Endometrium (tissue), 2 donors: ENCODE data around the gene CADM4.
A peak's percentile ranks its signal among the peaks of the same experiment; 100 is the strongest.

Experiments used
- FAIRE-seq: peaks from 2 replicates; lab custom pipeline; 2012; peaks lifted over from hg19 to GRCh38; lab: Jason Lieb, UNC
- donor health status: control.
- donor health status: control.

Gene CADM4

GRCh38 chr19:43582495-43582894 is 57.2 kb downstream of the CADM4 start:
- FAIRE-seq, result no peak

DNA sequence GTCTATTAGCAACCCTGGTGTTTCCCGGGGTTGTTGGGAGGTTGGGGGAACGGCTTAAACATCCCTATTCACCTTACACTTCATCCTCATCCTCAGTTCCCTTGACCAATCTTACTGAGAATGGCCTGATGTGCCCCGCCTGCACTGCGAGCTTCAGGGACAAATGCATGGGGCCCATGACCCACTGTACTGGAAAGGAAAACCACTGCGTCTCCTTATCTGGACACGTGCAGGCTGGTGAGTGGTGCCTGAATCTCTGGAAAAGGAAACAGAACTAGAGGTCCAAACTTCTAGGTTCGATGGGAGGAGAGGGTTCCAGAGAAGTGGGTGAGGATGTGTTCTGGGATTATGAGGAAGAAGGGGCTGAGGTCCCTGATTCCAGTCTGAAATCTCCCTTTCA is 58.2 kb downstream of the CADM4 start:
- FAIRE-seq, result no peak

GRCh38 chr19:43578787-43579186 is 60.9 kb downstream of the CADM4 start:
- FAIRE-seq, result no peak

DNA sequence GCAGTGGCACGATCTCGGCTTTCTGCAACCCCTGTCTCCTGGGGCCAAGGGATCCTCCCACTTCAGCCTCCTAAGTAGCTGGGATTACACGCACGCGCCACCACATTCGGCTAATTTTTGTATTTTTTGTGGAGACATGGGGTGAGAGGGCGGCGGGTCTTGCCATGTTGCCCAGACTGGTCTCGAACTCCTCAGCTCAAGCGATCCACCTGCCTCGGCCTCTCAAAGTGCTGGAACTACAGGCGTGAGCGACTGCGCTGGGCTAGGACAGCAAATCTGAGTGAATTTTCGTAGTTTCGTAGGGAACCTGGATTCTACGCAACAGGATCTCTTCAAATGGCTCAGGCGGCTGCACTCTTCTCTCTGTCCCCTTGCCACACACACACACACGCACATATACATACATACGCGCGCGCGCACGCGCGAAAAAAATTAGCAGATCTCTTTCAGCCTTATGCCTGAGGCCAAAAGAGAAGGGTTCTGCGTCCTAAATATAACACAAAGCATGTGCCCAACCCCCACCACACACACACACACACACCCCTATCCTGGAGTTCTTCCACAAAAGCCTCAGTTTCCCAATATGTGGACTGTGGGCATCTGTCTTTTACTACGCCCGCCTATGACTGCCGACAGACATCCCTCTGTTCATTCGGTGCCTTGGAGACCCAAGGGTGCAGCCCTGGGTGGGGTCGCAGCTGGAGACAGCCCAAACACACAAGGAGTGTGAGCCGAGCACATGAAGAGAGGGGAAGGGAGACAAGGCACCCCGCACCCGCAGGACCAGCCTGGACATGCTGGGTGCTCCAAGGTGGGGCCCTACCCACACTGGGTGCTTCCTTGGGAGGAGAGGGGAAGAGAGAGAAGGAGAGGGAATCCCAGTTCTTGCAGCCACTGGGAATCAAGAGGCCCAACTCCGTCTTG is 63.4 kb downstream of the CADM4 start:
- no peak for FAIRE-seq

GRCh38 chr19:43575156-43575950 is 64.3 kb downstream of the CADM4 start, which contains the start of the genes PINLYP and XRCC1:
PINLYP (plus strand) TSS chr19:43575801; CDS start chr19:43577192, 1,391 bp downstream.
XRCC1 (minus strand) TSS chr19:43575527; CDS start chr19:43575458, 69 bp downstream.
- peak; percentile 98 for FAIRE-seq

DNA sequence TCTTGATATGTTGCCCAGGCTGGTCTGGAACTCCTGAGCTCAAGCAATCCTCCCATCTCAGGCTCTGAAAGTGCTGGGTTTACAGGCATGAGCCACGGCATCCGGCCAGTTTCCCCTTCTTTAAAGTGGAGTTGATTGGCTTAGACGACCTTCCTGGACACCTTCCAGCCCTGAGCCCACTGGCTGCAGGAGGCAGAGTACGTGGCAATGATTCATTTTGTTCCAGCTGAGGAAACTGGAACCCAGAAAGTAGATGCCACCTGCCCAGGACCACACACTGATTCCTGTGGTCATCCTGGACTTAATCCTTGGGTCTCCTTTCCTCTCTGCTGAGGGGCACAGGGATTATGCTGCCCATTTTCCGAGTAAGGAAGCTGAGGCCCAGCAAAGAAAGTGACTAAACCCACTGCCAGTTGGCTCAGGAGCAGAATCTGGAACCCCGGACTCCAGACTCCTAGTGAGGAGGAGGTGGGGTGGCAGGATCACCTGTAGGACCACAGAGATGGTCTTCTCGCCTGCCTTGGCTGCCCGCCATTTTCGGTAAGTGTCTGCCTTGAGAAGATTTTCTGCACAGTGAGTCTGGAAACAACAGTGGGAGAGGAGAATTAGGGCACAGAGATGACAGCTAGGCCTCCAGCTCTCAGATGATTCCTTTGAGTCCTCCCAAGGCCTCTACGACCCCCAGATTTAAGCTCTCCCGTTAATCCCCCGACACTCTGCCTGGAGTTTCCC is 65.1 kb downstream of the CADM4 start:
- FAIRE-seq, result no peak
